Measurements from ENCODE around the gene LRCH1.

Gene LRCH1

DNA sequence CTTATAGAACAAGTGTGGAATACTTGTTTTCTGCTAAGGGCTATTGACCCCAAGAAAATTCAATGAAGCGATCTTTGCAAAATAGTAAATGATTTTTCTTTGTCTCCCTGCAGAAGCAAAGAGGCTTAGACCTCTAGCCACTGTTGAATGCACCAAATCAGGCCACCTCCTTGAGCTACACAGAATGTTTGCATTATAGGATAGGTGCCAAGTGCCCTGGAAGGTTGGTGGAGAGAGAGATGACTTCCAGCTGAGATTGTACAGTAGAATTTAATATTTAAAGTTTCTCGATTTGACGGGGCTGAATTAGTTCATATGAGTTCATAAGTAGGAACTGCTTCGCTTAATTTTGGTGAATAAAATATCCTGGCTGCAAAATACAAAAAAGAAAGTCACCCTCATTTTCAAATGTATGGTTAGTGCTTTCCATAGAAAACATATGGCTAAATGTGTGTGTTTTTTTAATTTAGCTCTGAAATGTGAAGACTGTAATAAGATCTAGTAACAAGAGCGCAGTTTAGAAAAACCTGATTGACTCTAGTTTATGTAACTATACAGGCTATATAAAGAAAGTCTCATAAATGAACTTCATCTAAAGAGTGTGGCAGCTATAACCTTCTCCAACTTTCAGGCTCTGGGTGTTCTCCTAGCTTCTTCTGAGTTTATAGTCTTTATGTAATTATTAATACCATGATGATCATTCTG is 41.6 kb downstream of the LRCH1 start:
- no peak overlapping the region for H3K4me3 ChIP-seq (IDR thresholded peaks at IDR 0.05; ENCODE audit: insufficient read depth, low read depth, low read length)

DNA sequence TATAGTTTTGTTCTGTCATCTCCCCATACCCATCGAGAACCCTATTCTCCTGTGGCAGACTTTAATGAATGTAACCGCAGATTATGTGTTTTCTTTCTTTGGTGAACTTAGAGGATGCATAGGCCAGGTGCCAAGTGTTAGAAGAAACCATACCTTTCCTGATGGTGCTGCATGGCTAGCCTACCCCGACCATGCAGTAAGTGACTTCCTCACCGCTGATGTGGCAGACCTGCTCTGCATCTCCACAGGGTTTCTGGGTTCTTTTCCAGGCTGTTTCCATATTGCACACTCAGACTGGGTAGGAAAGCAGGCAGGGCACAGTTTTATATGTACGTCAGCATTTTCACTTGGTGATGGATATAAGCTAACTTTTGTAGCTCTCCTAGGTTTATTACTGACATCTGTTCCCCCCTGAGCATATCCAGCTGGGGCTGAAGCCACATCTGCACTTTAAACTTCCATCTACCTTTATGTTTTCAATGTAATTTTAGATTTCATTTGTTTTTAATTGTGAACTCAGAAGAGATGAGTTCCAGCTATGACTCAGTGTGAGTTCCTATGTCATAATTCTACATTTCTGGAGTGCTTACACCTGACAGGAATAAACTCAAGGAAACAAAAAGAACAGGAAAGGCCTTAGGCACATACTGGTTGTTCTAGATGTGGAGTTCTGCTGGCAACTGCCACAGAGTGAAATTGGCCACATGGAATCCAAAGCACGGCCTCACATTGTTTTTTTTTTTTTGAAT is 42.3 kb downstream of the LRCH1 start:
- Histone ChIP-seq H3K9ac (no peak overlapping the region), H4K20me1 (ENCODE audit: insufficient read depth) (no peaks in the 10 kb centered on the region), H3K79me2 (ENCODE audit: insufficient read depth, low read depth) (no peaks in the 10 kb centered on the region), H3K4me2 (no peak overlapping the region), H3K27me3 (ENCODE audit: insufficient read depth, low read depth) (no peaks in the 10 kb centered on the region), H3K4me3 (IDR thresholded peaks at IDR 0.05; ENCODE audit: insufficient read depth, low read depth, low read length) (no peak overlapping the region), H2AFZ (ENCODE audit: low read depth) (no peak overlapping the region), H3K36me3 (ENCODE audit: insufficient read depth) (no peaks in the 10 kb centered on the region), H3K27ac (no peak overlapping the region), H3K4me1 (ENCODE audit: low read depth, poor library complexity, severe bottlenecking) (no peaks in the 10 kb centered on the region)
- TF ChIP-seq, protein P1, sequence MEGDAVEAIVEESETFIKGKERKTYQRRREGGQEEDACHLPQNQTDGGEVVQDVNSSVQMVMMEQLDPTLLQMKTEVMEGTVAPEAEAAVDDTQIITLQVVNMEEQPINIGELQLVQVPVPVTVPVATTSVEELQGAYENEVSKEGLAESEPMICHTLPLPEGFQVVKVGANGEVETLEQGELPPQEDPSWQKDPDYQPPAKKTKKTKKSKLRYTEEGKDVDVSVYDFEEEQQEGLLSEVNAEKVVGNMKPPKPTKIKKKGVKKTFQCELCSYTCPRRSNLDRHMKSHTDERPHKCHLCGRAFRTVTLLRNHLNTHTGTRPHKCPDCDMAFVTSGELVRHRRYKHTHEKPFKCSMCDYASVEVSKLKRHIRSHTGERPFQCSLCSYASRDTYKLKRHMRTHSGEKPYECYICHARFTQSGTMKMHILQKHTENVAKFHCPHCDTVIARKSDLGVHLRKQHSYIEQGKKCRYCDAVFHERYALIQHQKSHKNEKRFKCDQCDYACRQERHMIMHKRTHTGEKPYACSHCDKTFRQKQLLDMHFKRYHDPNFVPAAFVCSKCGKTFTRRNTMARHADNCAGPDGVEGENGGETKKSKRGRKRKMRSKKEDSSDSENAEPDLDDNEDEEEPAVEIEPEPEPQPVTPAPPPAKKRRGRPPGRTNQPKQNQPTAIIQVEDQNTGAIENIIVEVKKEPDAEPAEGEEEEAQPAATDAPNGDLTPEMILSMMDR (conservative IDR thresholded peaks at IDR 0.05; ENCODE audit: low read depth, low read length): no peak

More for the DNA sequence above, 41.6 kb downstream of the LRCH1 start:
- Histone ChIP-seq H3K9ac (no peak overlapping the region), H3K79me2 (ENCODE audit: insufficient read depth, low read depth) (no peaks in the 10 kb centered on the region), H2AFZ (ENCODE audit: low read depth) (no peak overlapping the region), H3K27ac (no peak overlapping the region), H3K27me3 (ENCODE audit: insufficient read depth, low read depth) (no peaks in the 10 kb centered on the region), H3K4me2 (no peak overlapping the region), H3K4me1 (ENCODE audit: low read depth, poor library complexity, severe bottlenecking) (no peaks in the 10 kb centered on the region), H3K36me3 (ENCODE audit: insufficient read depth) (no peaks in the 10 kb centered on the region), H4K20me1 (ENCODE audit: insufficient read depth) (no peaks in the 10 kb centered on the region)
- TF ChIP-seq, protein P1 (conservative IDR thresholded peaks at IDR 0.05; ENCODE audit: low read depth, low read length): no peak

DNA sequence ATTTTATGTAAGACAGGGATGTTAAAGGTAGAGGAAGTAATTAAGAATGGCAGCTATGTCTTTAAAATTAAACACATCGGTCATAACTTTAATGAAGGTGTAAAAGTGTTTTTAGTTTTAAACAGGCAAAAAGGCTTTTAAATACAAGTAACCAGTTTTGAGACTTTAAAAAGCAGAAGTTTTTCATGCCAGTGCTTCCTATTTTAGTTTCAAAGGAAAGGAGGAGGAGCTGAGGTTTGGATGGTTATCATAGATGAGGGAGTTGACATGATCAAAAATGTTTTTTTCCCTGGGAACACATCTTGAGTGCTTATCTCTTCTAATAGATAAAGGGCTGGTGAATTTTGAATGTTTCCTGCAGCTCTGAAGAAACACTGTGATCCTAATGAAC is 42.9 kb downstream of the LRCH1 start:
- no peak overlapping the region for H3K27ac ChIP-seq
- H4K20me1 ChIP-seq (ENCODE audit: insufficient read depth): no peaks in the 10 kb centered on the region
- no peaks in the 10 kb centered on the region for H3K27me3 ChIP-seq (ENCODE audit: insufficient read depth, low read depth)
- no peak overlapping the region for H2AFZ ChIP-seq (ENCODE audit: low read depth)
- no peak overlapping the region for H3K4me2 ChIP-seq
- no peaks in the 10 kb centered on the region for H3K4me1 ChIP-seq (ENCODE audit: low read depth, poor library complexity, severe bottlenecking)
- H3K9ac ChIP-seq: no peak overlapping the region
- H3K79me2 ChIP-seq (ENCODE audit: insufficient read depth, low read depth): no peaks in the 10 kb centered on the region
- TF ChIP-seq, protein P1 (conservative IDR thresholded peaks at IDR 0.05; ENCODE audit: low read depth, low read length): no peak
- no peak overlapping the region for H3K4me3 ChIP-seq (IDR thresholded peaks at IDR 0.05; ENCODE audit: insufficient read depth, low read depth, low read length)
- no peaks in the 10 kb centered on the region for H3K36me3 ChIP-seq (ENCODE audit: insufficient read depth)

DNA sequence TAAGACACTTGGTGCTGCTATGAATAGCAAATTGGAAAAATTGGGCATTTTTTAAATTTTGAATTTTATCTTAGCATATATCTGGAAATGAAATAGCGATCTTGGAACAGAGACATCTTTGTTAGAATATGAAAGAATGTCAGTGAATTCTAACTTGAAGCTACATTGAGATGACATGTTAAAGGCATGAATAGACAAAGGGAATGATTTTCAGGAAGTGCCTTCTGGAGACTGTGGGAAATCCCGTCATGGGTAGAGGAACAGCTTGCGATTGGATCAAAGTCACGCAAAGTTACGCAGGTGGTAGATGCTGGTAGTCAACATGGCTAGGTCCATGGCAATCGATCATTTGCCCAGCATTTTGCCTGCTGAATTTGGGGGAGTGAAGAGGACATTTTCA is 43.5 kb downstream of the LRCH1 start:
- Histone ChIP-seq H3K4me2 (no peak overlapping the region), H3K79me2 (ENCODE audit: insufficient read depth, low read depth) (no peaks in the 10 kb centered on the region), H3K4me1 (ENCODE audit: low read depth, poor library complexity, severe bottlenecking) (no peaks in the 10 kb centered on the region), H3K4me3 (IDR thresholded peaks at IDR 0.05; ENCODE audit: insufficient read depth, low read depth, low read length) (no peak overlapping the region), H3K9ac (no peak overlapping the region), H3K27me3 (ENCODE audit: insufficient read depth, low read depth) (no peaks in the 10 kb centered on the region), H3K36me3 (ENCODE audit: insufficient read depth) (no peaks in the 10 kb centered on the region), H4K20me1 (ENCODE audit: insufficient read depth) (no peaks in the 10 kb centered on the region), H2AFZ (ENCODE audit: low read depth) (no peak overlapping the region), H3K27ac (no peak overlapping the region)
- TF ChIP-seq, protein P1 (conservative IDR thresholded peaks at IDR 0.05; ENCODE audit: low read depth, low read length): no peak

Measured in KMS-11 (cell line).